HCT116 (cell line): ENCODE data around the gene SLC6A17. TPM values are rescaled to one million over a fixed set of nuclear protein-coding genes. Genes with fewer than 3 reads are reported as not detected.

Source experiments
- ATAC-seq: fragments of 200-7000 bp; cut with Tn5 transposase; 2 replicates; pipeline ENCODE4 v1.9.1; 2020; ENCODE audit warnings: mild to moderate bottlenecking, moderate library complexity
- BruUV-seq: library from RNA; stranded (reverse); fragments of 400-500 nt; replicated peaks from 2 replicates; lab custom pipeline; 2021; lab: Mats Ljungman, UMichigan
- CTCF ChIA-PET: fragments of 300-600 bp; sonication (Branson Sonifier 250); formaldehyde crosslinking; loops from one replicate; lab custom pipeline; 2021; ENCODE audit warnings: antibody characterized with exemption; lab: Charles Lee
- POLR2A ChIA-PET: fragments of 300-600, 350-600 bp; sonication (Branson Sonifier 250); formaldehyde crosslinking; loops from one replicate; lab custom pipeline; 2021; ENCODE audit warnings: antibody characterized with exemption; lab: Charles Lee
- RAD21 ChIA-PET, 2 experiments: fragments of 300-600 bp; sonication (Branson Sonifier 250); formaldehyde crosslinking; loops; one replicate each; lab custom pipeline; 2023; ENCODE audit warnings: low total read pairs in 2 of 2; ENCODE audit not compliant: uncharacterized antibody in 2 of 2, unreplicated experiment in 2 of 2, low non-redundant PET in 1 of 2; lab: Charles Lee
- DNase-seq: peaks from one replicate; pipeline ENCODE4 v3.0.0-alpha.2; 2010; ENCODE audit warnings: low read depth, low spot score
- H2AFZ ChIP-seq: fragments of 200-600 bp; shearing (Covaris generic), sonication (generic); 2 replicates; pipeline ENCODE4 v1.6.1; 2017; ENCODE audit warnings: low read depth, mixed run types, mixed read lengths, antibody characterized with exemption, low read length; ENCODE audit not compliant: poor library complexity, severe bottlenecking
- H3K27ac ChIP-seq: 2 replicates; pipeline ENCODE4 v1.5.1; 2012; ENCODE audit warnings: low read depth, low read length
- H3K27me3 ChIP-seq: fragments of 200-600 bp; sonication (generic); 2 replicates; pipeline ENCODE4 v1.6.1; 2016; ENCODE audit warnings: mixed run types, low read length, mixed read lengths; ENCODE audit not compliant: insufficient read depth
- H3K36me3 ChIP-seq, 2 experiments: fragments of 200-500 bp in 1 of 2; fragments of 200-600 bp in 1 of 2; sonication (Bioruptor generic) in 1 of 2; sonication (generic) in 1 of 2; 2 replicates each; pipeline versions ENCODE4 v1.5.1 to v1.6.1; 2014 to 2016; ENCODE audit warnings: low read length in 2 of 2, inconsistent platforms in 1 of 2, mixed read lengths in 1 of 2, mixed run types in 1 of 2; ENCODE audit not compliant: insufficient read depth in 2 of 2, control insufficient read depth in 1 of 2
- H3K4me1 ChIP-seq, 2 experiments: fragments of 200-600 bp in 1 of 2; sonication (generic) in 1 of 2; 2 replicates each; pipeline versions ENCODE4 v1.5.1 to v1.6.1; 2012 to 2017; ENCODE audit warnings: low read length in 2 of 2, inconsistent platforms in 1 of 2, mild to moderate bottlenecking in 1 of 2, mixed read lengths in 1 of 2, mixed run types in 1 of 2, moderate library complexity in 1 of 2; ENCODE audit not compliant: insufficient read depth in 2 of 2, control insufficient read depth in 1 of 2
- H3K4me2 ChIP-seq: fragments of 200-600 bp; sonication (generic); 2 replicates; pipeline ENCODE4 v1.6.1; 2017; ENCODE audit warnings: mixed run types, low read length, mixed read lengths
- H3K4me3 ChIP-seq, 2 experiments: fragments of 200-600 bp in 1 of 2; sonication (generic) in 1 of 2; replicated peaks in 1 of 2; 2 replicates each; pipeline ENCODE4 v1.5.1; 2011 to 2016; ENCODE audit warnings: low read length in 2 of 2, control low read depth in 1 of 2, low read depth in 1 of 2, mild to moderate bottlenecking in 1 of 2, mixed read lengths in 1 of 2, mixed run types in 1 of 2
- H3K79me2 ChIP-seq: fragments of 200-600 bp; sonication (generic); 2 replicates; pipeline ENCODE4 v1.6.1; 2017; ENCODE audit warnings: mild to moderate bottlenecking, mixed run types, low read length, moderate library complexity, mixed read lengths; ENCODE audit not compliant: insufficient read depth
- H3K9ac ChIP-seq: fragments of 200-600 bp; sonication (generic); 2 replicates; pipeline ENCODE4 v1.6.1; 2016; ENCODE audit warnings: low read length, mixed read lengths
- H3K9me2 ChIP-seq: fragments of 200-600 bp; sonication (generic), shearing (Covaris generic); 2 replicates; pipeline ENCODE4 v1.6.1; 2017; ENCODE audit warnings: mixed run types, mild to moderate bottlenecking, moderate library complexity; ENCODE audit not compliant: insufficient read depth
- H3K9me3 ChIP-seq, 2 experiments: fragments of 200-500 bp in 1 of 2; fragments of 200-600 bp in 1 of 2; sonication (Bioruptor generic) in 1 of 2; sonication (generic) in 1 of 2; 2 replicates each; pipeline ENCODE4 v1.6.1; 2014 to 2017; ENCODE audit warnings: low read length in 2 of 2, mixed read lengths in 2 of 2, inconsistent platforms in 1 of 2, low read depth in 1 of 2, mild to moderate bottlenecking in 1 of 2, mixed run types in 1 of 2, moderate library complexity in 1 of 2; ENCODE audit not compliant: control insufficient read depth in 1 of 2, insufficient read depth in 1 of 2
- H4K20me1 ChIP-seq: fragments of 200-600 bp; sonication (generic), shearing (Covaris generic); 2 replicates; pipeline ENCODE4 v1.6.1; 2017; ENCODE audit warnings: mixed run types, mild to moderate bottlenecking, moderate library complexity; ENCODE audit not compliant: insufficient read depth
- ATF3 ChIP-seq: IDR thresholded peaks from 2 replicates; pipeline ENCODE4 v1.6.1; 2012
- CBX3 ChIP-seq: IDR thresholded peaks from 2 replicates; pipeline ENCODE4 v1.6.1; 2012; ENCODE audit warnings: low read depth
- CEBPB ChIP-seq: IDR thresholded peaks from 2 replicates; pipeline ENCODE4 v1.6.1; 2012; ENCODE audit warnings: low read depth
- EGR1 ChIP-seq: IDR thresholded peaks from 2 replicates; pipeline ENCODE4 v1.6.1; 2012; ENCODE audit warnings: low read depth
- ELF1 ChIP-seq: IDR thresholded peaks from 2 replicates; pipeline ENCODE4 v1.6.1; 2012; ENCODE audit warnings: low read depth, borderline replicate concordance
- EZH2 ChIP-seq: fragments of 200-600 bp; sonication (generic); IDR thresholded peaks from 2 replicates; pipeline ENCODE4 v1.6.1; 2017; ENCODE audit warnings: antibody characterized with exemption, mixed run types
- EZH2phosphoT487 ChIP-seq: fragments of 200-600 bp; IDR thresholded peaks from 2 replicates; pipeline ENCODE4 v1.6.1; 2018; ENCODE audit warnings: antibody characterized with exemption, borderline replicate concordance
- FOSL1 ChIP-seq: IDR thresholded peaks from 2 replicates; pipeline ENCODE4 v1.6.1; 2012; ENCODE audit warnings: low read depth
- JUND ChIP-seq: IDR thresholded peaks from 2 replicates; pipeline ENCODE4 v1.6.1; 2012
- MAX ChIP-seq: IDR thresholded peaks from 2 replicates; pipeline ENCODE4 v1.6.1; 2012
- POLR2A ChIP-seq: IDR thresholded peaks from 2 replicates; pipeline ENCODE4 v1.7.0; 2011; ENCODE audit warnings: borderline replicate concordance; ENCODE audit not compliant: insufficient read depth, insufficient read length; ENCODE audit errors: extremely low read depth
- POLR2AphosphoS5 ChIP-seq: IDR thresholded peaks from 2 replicates; pipeline ENCODE4 v1.6.1; 2011; ENCODE audit warnings: mild to moderate bottlenecking, low read depth, low read length, moderate library complexity
- SIN3A ChIP-seq: IDR thresholded peaks from 2 replicates; pipeline ENCODE4 v1.6.1; 2012; ENCODE audit warnings: low read depth
- SP1 ChIP-seq: IDR thresholded peaks from 2 replicates; pipeline ENCODE4 v1.6.1; 2012; ENCODE audit warnings: low read depth
- TCF7L2 ChIP-seq: IDR thresholded peaks from 2 replicates; pipeline ENCODE4 v1.7.0; 2011; ENCODE audit warnings: borderline replicate concordance, inconsistent platforms; ENCODE audit not compliant: insufficient read depth, insufficient read length; ENCODE audit errors: extremely low read depth
- YY1 ChIP-seq: IDR thresholded peaks from 2 replicates; pipeline ENCODE4 v1.6.1; 2011; ENCODE audit warnings: low read length, low read depth, moderate library complexity, mild to moderate bottlenecking; ENCODE audit not compliant: insufficient replicate concordance; ENCODE audit errors: extremely low read depth
- ZNF274 ChIP-seq: fragments of 200-500 bp; sonication (Bioruptor generic); IDR thresholded peaks from 2 replicates; pipeline ENCODE4 v1.6.1; 2014; ENCODE audit warnings: mild to moderate bottlenecking, low read depth, low read length, inconsistent platforms
- intact Hi-C: fragments of 100-400 bp; cut with micrococcal nuclease; formaldehyde crosslinking; loops from 2 replicates; pipeline ENCODE4 v1.10.0; 2022
- total RNA-seq: library from RNA; stranded (reverse); gene quantifications from one replicate; pipeline ENCODE4 v1.2.1, GENCODE V29; 2021; ENCODE audit not compliant: unreplicated experiment

SLC6A17 gene
- total RNA-seq, 1 experiment from 2014 or later, result 10.5 TPM

DNA sequence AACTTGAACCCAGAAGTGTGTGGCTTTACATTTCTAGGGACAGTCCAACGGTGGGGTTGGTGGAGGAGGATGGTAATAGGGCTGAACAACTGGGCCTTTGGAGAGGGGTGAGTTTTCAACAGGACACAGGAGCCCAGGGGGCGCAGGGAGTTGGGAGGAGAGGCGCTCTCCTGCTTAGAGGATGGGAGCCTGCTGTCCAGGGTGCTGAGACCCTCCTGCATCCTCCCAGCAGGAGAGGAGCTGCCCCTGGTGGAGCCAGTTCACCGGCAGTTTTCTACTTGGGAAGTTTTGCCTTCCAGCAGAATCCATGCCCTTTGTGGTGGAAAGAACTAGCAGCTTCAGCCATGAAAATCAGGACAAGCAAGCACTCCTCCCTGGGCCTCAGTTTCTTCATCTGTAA, 68.4 kb downstream of the SLC6A17 start:
- CTCF ChIA-PET, result interaction anchor here (0.7 kb wide), 1 partner anchor 94 kb away, joined by 3 read pairs; no protein-coding TSS in a partner anchor
- Histone ChIP-seq H3K4me2 (no peak overlapping the region), H3K9me2 (no peaks in the 10 kb centered on the region), H3K9me3 (no peaks in the 10 kb centered on the region), H3K27ac (no peak overlapping the region), H2AFZ (no peak overlapping the region), H4K20me1 (no peaks in the 10 kb centered on the region), H3K4me1 (no peaks in the 10 kb centered on the region), H3K79me2 (peaks cover 9% of the 10 kb centered on the region; the same call in 1 of the 2 replicates), H3K27me3 (no peaks in the 10 kb centered on the region), H3K4me3 (no peak overlapping the region), H3K9ac (no peak overlapping the region), H3K36me3 (no peaks in the 10 kb centered on the region; a peak in 1 of 4 replicates)
- DNase-seq (no peak), ATAC-seq (no peak)
- intact Hi-C loops, result no loop called here
- POLR2A ChIA-PET, result no interaction called here
- RAD21 ChIA-PET, result no interaction called here
- TF ChIP-seq EZH2 (no peak), TCF7L2 (no peak), ATF3 (no peak), FOSL1 (no peak), ZNF274 (no peak), POLR2AphosphoS5 (no peak), EZH2phosphoT487 (no peak), CEBPB (no peak), JUND (no peak), ELF1 (no peak), MAX (no peak), SP1 (no peak), EGR1 (no peak), POLR2A (no peak), SIN3A (no peak), CBX3 (no peak), YY1 (no peak)
- no TSS peak for BruUV-seq
